Activated T-cell treated with anti-CD3 and anti-CD28 coated beads for 1 hour (primary cell): ENCODE data around the gene MTUS2.

Experiments
- DNase-seq: peaks from one replicate; pipeline ENCODE4 v3.0.0-alpha.2; 2020; ENCODE audit warnings: low read depth

MTUS2 gene

GRCh38 chr13:29402166-29402636, 582.1 kb downstream of the MTUS2 start:
- DNase-seq: no peak

GRCh38 chr13:29405401-29405800, 585.3 kb downstream of the MTUS2 start:
- no peak for DNase-seq

GRCh38 chr13:29411481-29411880, 591.3 kb downstream of the MTUS2 start:
- no peak for DNase-seq

DNA sequence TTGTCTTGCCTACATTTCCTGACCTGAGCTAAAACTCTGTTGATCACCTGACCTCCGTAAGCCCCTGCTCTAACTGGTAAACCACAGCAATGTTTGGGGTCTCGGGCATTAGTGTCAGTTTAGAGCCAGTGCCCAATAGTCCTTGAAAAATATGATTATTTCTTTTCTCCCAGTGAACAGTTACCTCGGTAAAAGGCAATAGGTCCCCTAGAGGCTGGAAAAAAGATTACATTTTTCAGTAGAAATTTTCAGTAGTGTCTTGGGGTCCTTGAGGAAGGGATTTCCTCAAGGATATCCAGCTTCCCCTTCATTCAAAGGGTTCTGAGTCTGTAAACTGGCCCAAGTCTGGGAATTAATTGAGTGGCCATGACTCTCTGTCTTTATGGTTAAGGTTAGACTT, 597.9 kb downstream of the MTUS2 start:
- no peak for DNase-seq

- DNase-seq: no peak
Observed at GRCh38 chr13:29421118-29421517, 601.0 kb downstream of the MTUS2 start.

DNA sequence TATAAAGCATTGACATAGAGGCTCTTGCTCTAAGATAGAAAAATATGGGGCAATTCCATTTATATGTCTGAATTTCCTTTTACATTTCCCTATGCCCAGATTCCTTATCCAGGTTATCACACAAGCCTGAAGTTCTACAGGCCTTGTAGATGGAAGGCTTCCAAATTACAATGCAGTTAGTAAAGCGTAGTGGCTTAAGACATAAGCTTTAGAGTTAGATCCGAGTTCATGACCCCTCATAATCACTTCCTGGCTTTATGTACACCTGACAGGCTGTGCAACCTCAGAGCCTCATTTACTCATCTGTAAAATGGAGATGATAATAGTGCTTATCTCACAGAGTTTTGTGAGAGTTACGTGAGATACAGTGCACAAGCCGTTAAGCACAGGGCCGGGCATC, 601.9 kb downstream of the MTUS2 start:
- no peak for DNase-seq

- no peak for DNase-seq
Observed at GRCh38 chr13:29423050-29423449, 602.9 kb downstream of the MTUS2 start.

GRCh38 chr13:29427937-29428309, 607.8 kb downstream of the MTUS2 start:
- no peak for DNase-seq

DNA sequence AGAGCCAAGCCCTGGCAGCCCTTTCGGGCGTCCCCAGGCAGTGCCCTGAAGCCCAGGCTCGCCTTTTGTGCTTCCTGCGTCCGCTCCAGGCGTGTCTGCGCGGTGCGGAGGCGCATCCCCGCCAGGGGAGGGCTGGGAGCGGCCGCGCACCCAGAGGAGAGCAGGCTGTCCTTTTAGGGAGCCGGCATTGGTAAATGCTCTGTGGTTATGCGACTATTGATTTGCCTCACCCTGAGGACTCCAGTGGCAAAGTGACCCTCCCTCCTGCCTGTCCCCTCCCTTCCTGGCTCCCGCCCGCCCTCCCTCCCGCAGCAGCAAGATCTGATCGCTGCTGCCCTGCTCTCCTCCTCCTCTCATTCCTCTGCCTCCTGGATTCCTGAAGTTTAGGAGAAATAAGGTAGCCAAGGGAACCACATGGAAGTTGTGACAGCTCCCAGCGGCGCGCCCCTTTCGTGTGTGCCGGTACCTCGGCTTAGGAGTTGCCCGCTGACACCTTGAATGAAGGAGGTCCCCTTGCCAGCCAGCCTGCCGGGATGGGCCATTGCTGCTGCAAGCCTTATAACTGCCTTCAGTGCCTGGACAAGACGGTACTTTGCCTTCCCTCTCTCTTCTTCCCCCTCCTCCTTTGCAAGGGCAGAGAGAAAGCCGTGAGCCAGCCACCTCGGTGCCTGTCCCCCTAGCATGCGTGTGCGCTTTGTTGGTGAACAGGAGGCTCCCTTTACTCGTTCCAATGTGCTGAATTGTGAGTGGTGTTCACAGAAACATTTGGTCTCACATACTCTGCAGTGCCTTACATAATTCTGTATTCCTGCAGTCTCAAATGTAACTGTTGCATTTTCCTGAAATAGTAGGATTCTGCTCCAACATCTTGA, 608.4 kb downstream of the MTUS2 start:
- no peak for DNase-seq

GRCh38 chr13:29429286-29429900, 609.3 kb downstream of the MTUS2 start:
- no peak for DNase-seq

DNA sequence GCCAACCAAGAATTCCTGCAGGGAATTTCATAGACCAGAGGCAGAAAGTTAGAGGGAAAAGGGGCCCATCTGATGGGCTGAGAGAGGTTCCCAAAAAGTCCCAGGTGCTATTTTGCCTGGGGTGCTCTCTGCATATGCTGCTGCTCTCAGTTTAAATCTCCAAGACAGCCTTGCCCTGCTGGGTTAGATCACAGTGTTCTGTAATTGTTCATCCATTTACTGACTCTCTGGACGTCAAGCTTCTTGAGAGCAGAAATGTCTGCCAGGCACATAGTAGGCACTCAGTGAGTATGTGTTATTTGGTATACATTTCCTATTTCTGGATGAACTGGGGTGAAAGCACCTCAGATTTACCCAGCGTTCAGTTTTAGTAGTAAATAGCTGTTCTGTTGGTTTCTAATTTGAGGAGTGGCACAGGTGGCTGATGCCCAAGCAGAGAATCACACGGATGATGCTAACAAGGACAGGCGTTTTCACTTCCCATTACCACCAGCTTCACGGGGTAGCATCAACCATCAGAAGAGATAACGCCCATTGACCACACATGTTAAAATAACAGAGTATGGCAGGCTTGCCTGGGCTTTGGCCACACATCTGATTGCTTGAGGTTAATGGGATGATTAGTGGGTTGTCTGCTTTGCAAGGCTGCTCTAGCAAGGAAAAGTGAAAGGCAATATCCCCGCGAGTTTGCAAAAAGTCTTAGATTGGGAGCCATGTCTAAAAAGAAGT, 614.2 kb downstream of the MTUS2 start:
- no peak for DNase-seq

DNA sequence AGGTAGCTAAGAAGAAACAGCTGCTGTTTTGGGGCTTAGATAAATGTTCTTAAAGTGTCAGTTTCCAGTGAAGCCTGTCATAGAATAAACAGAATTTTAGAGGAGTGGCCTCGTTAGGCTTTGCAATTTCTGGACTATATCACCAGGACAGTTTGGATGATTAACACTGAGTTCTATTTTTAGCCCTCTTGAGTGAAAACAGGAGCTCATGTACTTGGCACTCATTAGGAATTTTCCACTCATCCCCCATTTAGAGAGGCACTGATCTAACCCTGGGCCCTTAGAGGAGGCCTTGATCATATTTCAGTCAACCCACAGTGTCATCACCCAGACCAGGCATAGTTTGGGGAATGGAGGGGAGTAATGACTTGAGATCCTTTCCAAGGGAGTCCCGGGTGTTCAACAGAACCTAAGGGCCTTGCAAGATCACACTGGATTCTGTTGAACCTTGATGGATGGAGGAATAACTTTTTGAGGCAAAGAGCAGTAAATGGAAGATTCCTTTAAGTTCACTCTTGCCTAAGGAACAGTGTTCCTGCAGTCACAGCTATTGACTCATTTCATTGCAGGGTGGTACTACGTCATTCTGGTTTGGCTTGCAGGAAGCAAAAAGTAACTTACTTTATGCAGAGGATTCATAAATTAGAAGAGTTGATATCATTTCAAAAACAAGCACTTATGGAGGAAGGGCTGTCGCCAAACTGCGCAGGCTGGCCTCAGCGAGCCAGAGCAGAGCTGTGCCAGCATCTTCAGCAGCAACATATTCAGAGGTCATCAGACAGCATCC, 615.2 kb downstream of the MTUS2 start:
- no peak for DNase-seq

DNA sequence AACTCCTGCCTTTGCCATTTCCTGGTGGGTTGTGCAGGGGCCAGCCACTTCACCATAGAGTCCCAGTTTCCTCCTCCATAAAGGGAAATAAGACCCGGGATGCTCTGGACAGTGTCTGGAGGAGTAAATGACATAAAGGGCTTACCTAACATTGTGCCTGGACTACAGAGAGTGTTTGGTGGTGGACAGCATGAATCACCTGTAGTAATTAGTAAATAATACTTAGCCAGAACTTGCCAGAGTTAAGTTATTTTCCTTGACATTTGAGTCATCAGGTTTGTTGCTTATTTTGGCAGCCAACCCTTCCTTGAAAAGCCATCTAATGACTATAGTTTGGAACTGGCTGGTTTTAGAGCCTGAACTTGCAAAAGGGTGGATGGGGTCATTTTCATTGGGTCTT, 616.2 kb downstream of the MTUS2 start:
- no peak for DNase-seq

- DNase-seq: no peak
Observed at GRCh38 chr13:29436721-29437280, 616.7 kb downstream of the MTUS2 start.

GRCh38 chr13:29438769-29439168, 618.6 kb downstream of the MTUS2 start:
- no peak for DNase-seq

- DNase-seq: no peak
Observed at GRCh38 chr13:29439601-29440388, 619.7 kb downstream of the MTUS2 start.

GRCh38 chr13:29441306-29441705, 621.2 kb downstream of the MTUS2 start:
- DNase-seq: no peak

- no peak for DNase-seq
Observed at GRCh38 chr13:29446016-29446415, 625.9 kb downstream of the MTUS2 start.

DNA sequence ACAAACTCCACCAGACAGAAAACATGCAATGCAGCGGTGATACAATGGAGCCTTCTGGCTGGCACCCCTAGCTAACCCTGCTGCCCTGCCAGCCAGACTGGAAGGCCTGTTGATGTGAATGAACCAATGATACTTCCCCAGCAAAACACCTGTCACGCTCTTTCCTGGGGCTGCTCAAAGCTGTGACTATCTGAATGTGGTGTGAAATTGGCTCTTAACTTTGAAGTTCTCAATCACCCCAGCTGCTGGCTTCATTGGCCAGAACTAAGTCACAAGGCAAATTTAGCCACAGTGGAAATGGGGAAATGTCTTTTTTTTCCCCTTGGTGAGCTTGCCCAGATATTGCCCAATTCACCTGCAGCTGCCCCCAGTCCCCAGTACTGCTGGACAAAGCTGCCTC, 628.0 kb downstream of the MTUS2 start:
- no peak for DNase-seq

GRCh38 chr13:29449726-29450125, 629.6 kb downstream of the MTUS2 start:
- DNase-seq: no peak

GRCh38 chr13:29451976-29452375, 631.8 kb downstream of the MTUS2 start:
- no peak for DNase-seq
